ENCODE data around the gene C1orf21. TPM values are rescaled to one million over a fixed set of nuclear protein-coding genes. Genes with fewer than 3 reads are reported as not detected.

C1orf21 gene
- total and polyA plus RNA-seq, 2 donors (not counting 3 experiments of a cell fraction or from before 2014, with no cell fraction given), result 0.79 to 8.5 TPM

- H3K9me1 ChIP-seq (replicated peaks; ENCODE audit: control insufficient read depth, extremely low read depth, insufficient read depth, low read length), result no peaks in the 10 kb centered on the region
- intact Hi-C loops (cut with micrococcal nuclease) (no loop called here), dilution Hi-C loops (cut with MboI; ENCODE audit: extremely low pct_ligation_motif_present, low sequenced_read_pairs) (no loop called here)
- TF ChIP-seq GATA2 (IDR thresholded peaks at IDR 0.05; ENCODE audit: insufficient read depth, insufficient read length, low read depth, low read length) (no peak), MYC (IDR thresholded peaks at IDR 0.05; ENCODE audit: low read depth, low read length) (no peak), POLR2A (IDR thresholded peaks at IDR 0.05; ENCODE audit: low read depth, low read length) (no peak), POLR2AphosphoS5 (IDR thresholded peaks at IDR 0.05; ENCODE audit: insufficient read depth, low read depth, low read length) (no peak), CTCF (IDR thresholded peaks at IDR 0.05; ENCODE audit: extremely low read depth in 1 of 2, insufficient read depth in 1 of 2, low read depth in 1 of 2, low read length in 2 of 2) (no peak), JUN (IDR thresholded peaks at IDR 0.05; ENCODE audit: borderline replicate concordance, insufficient read depth, insufficient read length, low read depth) (no peak), MAX (IDR thresholded peaks at IDR 0.05; ENCODE audit: insufficient read depth, insufficient read length) (no peak), EZH2 (IDR thresholded peaks at IDR 0.05; ENCODE audit: borderline replicate concordance, low read depth, low read length, severe bottlenecking) (no peak), FOS (IDR thresholded peaks at IDR 0.05; ENCODE audit: borderline replicate concordance, insufficient read depth, low read length) (no peak)
- DNase-seq (ENCODE audit: low read depth, low spot score) (no peak), FAIRE-seq (no peak)
- no peak overlapping the region for H2AFZ ChIP-seq (ENCODE audit: low read depth, low read length)
- BruUV-seq (replicated peaks), result no TSS peak
- CTCF ChIA-PET, result interaction anchor here (0.9 to 2.1 kb wide), 3 partner anchors 22 to 50 kb away, joined by 3 to 9 read pairs (median 4); no protein-coding TSS in a partner anchor
- H3K9me3 ChIP-seq (replicated peaks; ENCODE audit: control insufficient read depth, insufficient read depth, low read length), result no peaks in the 10 kb centered on the region
- no peaks in the 10 kb centered on the region for H3K79me2 ChIP-seq (ENCODE audit: control insufficient read depth, insufficient read depth, low read length)
- H3K9ac ChIP-seq (replicated peaks; ENCODE audit: extremely low read depth, insufficient read depth, low read length), result no peak overlapping the region
- POLR2A ChIA-PET, result no interaction called here
- H3K27me3 ChIP-seq (ENCODE audit: control insufficient read depth in 2 of 2, insufficient read depth in 2 of 2, low read length in 2 of 2), result no peaks in the 10 kb centered on the region
- H3K4me3 ChIP-seq (replicated peaks in 1 of 3; ENCODE audit: insufficient read depth in 1 of 3, low read depth in 1 of 3, low read length in 3 of 3), result no peak overlapping the region
- H3K27ac ChIP-seq (ENCODE audit: insufficient read depth, low read depth, low read length), result no peak overlapping the region
- H4K20me1 ChIP-seq (replicated peaks; ENCODE audit: control insufficient read depth, extremely low read depth, insufficient read depth, low read length), result no peaks in the 10 kb centered on the region
- H3K36me3 ChIP-seq (ENCODE audit: control insufficient read depth in 2 of 2, extremely low read depth in 1 of 2, insufficient read depth in 2 of 2, low read length in 2 of 2), result no peaks in the 10 kb centered on the region
- H3K4me2 ChIP-seq (ENCODE audit: insufficient read depth, low read length), result no peak overlapping the region
- no peaks in the 10 kb centered on the region for H3K4me1 ChIP-seq (ENCODE audit: control insufficient read depth, extremely low read depth, insufficient read depth, low read length)
These were observed 255.1 kb downstream of the C1orf21 start for GRCh38 chr1:184641894-184642293.
